NCI-H774 (cell line): Measurements from ENCODE around the gene MGAT4A.
"Not testable (repeated sequence)": the region's sequence is repeated elsewhere in the genome, so short reads cannot be mapped to it uniquely, and the experiment has no call there.

Experiments used
- DNase-seq: peaks from one replicate; lab custom pipeline; 2025; lab: John Stamatoyannopoulos, UW

The MGAT4A gene

DNA sequence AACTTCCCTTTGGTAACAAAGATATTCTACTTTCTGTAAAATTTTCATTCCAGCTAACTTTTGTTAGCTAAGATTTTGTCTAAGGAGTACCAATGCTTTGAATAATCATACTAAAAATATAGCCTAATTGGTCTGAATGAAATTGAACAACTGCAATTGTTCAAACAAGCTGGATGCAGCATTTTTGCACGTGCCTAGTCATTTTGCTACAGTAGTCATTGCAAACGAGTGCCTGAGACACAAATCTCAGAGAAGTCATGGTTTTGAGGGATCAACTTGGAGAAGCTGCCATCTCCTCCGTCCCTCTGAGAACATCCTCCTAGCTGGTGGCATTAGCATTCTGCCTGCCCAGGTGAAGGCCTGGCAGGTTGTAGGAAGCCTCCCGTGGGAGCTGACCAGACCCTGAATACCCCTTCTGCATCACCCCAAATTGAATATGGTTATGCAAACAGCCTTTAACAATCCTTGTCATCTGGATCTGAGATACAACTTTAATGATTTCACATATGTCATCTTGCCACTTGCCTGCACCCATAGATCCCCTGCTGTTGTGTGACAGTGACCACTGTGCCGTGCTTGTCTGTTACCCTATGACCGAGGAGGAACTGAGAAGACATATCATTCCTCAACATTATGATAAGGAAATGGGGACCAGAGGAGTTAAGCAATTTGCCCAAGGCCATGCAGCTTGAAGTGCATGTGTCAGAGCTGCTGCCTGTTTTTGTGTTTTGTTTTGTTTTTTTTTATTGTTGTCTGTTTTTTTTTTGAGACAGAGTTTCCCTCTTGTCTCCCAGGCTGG lies 29.1 kb upstream of the MGAT4A start:
- no peak for DNase-seq

GRCh38 chr2:98759338-98759737 lies 28.4 kb upstream of the MGAT4A start:
- no peak for DNase-seq

- no peak for DNase-seq
Measured at GRCh38 chr2:98757904-98758421, 27.0 kb upstream of the MGAT4A start.

DNA sequence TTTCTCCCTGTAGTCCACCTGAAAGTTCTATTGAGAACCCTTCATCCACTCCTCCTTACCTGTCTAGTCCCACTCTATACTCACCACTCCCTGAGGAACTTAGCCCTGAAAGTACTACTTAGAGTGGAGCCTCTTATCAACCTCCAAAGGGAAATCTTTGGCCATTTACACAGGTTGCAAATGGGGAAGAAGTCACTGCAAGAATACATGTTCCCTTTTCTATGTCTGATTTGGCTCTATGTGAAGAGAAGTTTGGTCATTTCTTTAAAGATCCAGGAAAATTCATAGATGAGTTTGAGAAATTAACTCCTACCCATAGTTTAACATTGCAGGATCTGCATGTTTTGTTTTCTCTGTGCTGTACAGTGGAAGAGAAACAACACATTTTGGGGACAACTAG lies 22.9 kb upstream of the MGAT4A start:
- DNase-seq, result no peak

DNA sequence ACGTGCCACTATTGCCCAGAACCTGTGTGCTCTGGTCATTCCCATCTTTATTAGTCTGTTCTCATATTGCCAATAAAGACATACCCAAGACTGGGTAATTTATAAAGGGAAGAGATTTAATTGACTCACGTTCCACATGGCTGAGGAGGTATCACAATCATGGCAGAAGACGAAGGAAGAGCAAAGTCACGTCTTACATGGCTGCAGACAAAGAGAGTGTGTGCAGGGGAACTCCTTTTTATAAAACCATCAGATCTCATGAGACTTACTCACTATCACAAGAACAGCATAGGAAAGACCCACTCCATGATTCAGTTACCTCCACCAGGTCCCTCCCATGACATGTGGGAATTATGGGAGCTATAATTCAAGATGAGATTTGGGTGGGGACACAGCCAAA lies 21.8 kb upstream of the MGAT4A start:
- DNase-seq, result not testable (repeated sequence)

- DNase-seq, result no peak
Measured at GRCh38 chr2:98751748-98752147, 20.8 kb upstream of the MGAT4A start.

- no peak for DNase-seq
Measured at GRCh38 chr2:98750593-98751282, 19.8 kb upstream of the MGAT4A start.

DNA sequence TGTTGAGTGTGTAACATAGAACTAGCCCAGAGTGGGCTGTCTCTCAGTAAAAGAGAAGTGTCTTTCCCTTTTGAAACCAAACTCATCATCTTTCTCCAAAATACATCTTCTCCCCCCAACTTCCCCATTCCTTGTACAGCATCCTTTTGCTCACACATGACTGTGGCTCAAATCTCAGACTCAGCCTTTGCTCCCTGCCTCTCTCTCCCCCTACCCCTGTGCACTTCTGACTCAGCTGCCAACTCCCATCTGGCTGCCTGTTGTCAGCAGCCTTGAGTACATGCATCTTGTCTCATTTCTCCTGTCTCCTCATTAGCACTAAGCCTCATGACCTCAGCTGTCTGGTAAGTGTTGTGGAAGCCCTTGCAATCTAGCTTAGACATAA lies 18.1 kb upstream of the MGAT4A start:
- no peak for DNase-seq

DNA sequence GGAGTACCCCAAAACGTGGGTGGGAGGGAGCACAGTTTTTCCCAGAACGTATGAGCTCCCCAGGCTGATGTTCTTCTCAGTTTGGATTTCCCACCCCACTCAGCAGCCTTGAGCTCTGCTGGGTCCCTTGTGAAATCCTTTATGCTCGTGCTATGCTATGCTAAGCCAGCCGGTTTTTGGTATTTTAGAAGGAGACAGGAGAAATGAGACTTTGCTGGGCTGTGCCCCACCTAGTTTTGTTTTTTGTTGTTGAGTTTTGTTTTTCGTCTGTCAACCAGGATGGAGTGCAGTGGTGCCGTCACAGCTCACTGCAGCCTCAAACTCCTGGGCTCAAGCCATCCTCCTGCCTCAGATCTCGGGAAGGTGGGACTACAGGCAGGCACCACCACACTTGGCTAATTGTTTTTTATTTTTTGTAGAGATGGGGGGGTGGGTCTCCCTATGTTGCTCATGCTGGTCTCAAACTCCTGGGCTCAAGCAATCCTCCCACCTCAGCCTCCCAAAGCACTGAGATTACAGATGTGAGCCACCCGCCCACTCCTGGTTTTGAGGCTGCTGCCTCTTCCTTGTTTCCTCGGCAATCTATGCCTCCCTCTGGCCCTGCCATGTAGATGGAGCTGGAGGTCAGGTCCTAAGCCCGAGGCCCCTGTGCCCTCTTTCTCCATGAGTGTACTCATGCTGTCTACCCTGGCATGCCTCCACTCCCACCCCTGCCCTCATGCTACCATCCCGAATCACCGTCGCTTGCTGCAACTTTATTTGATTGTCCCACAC lies 17.5 kb upstream of the MGAT4A start:
- DNase-seq, result no peak

GRCh38 chr2:98747888-98748287 lies 17.0 kb upstream of the MGAT4A start:
- no peak for DNase-seq

DNA sequence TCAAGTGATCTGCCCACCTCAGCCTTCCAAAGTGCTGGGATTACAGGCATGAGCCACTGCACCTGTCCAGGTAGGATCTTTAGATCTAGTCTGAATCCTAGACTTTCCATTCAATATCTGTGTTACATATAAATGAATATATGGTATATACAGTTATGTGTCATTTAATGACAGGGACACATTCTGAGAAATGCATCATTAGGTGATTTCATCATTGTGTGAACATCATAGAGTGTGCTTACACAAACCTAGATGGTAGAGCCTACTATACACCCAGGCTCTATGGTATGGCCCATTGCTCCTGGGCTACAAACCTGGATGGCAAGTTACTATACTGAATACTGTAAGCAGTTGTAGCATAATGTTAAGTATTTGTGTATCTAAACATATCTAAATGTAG lies 15.5 kb upstream of the MGAT4A start:
- no peak for DNase-seq

DNA sequence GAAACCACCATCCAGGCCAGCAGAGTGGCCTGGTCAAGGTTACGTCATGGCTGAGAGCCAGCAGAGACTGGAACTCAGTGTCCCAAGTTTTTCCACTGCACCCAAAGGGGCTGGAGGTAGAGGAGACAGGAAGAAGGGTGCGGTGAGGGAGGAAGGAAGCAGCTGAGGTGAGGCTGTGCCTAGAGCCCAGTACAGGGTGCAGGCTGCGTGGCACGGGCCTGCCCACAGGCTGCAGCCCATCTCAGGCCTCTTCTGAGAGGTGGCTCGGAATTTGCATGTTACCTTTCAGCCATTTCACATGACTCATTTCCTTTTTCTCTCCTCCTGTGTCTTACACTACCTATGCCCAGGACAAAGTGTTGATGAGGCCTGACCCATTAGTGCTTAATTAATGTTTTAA lies 13.7 kb upstream of the MGAT4A start:
- DNase-seq, result no peak

DNA sequence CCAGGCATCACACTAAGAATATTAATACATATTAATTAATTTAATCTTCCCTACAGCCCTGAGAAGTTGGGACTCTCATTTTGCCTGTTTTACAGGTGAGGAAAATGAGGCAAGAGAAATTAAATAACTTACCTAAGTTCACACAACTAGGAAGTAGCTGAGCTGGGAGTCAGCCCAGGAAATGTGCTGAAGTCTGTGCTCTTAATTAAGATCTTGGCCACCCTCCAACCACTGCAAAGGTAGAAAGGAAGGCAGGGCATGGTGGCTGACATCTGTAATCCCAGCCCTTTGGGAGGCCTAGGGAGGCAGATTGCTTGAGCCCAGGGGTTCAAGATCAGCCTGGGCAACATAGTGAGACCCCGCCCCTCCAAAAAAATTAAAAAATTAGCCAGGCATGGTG lies 12.9 kb upstream of the MGAT4A start:
- no peak for DNase-seq

- no peak for DNase-seq
Measured at GRCh38 chr2:98739020-98739419, 8.1 kb upstream of the MGAT4A start.

GRCh38 chr2:98738304-98738703 lies 7.4 kb upstream of the MGAT4A start:
- no peak for DNase-seq

GRCh38 chr2:98737848-98738247 lies 6.9 kb upstream of the MGAT4A start:
- DNase-seq, result no peak

GRCh38 chr2:98736464-98736889 lies 5.5 kb upstream of the MGAT4A start:
- no peak for DNase-seq

DNA sequence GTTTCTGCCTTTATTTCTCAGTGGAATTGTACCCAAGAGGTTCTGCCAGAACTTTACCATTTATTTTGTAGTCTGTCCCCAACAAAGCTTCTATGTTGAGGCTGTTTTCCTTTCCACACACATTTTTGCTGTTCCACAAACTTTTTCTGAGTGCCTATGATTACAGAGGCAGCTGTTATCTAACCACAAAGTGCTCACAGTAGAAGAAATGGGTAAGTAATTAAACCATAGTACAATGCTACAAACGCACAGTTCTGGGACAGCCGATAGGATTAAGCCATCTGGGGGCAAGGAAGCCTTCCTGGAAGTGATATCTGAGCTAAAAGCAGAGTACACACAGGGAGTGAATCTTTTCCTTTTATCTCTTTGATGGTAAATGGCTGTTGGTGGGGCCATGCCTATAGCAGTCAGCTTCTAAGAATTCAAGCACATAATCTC lies 3.9 kb upstream of the MGAT4A start:
- DNase-seq, result no peak

DNA sequence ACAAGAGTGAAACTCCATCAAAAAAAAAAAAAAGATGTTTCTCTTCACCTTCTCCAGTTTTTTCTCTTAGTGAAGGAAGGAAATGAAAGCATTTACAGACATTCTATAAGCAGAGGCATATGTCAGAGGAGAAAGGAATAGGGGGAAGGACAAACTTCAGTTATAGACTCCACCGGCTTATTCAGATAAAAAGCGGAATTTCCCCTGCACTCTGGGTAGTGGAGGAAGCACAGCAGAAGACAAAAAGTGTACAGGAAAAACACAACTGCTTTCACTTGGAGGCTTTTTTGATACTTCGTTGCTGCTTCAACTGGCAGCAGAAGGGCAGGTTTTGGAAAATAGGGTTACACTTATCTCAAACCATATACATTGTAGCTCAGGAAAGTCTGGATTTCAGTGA lies 3.2 kb upstream of the MGAT4A start:
- no peak for DNase-seq

- no peak for DNase-seq
Measured at GRCh38 chr2:98732430-98733051, 1.6 kb upstream of the MGAT4A start.

DNA sequence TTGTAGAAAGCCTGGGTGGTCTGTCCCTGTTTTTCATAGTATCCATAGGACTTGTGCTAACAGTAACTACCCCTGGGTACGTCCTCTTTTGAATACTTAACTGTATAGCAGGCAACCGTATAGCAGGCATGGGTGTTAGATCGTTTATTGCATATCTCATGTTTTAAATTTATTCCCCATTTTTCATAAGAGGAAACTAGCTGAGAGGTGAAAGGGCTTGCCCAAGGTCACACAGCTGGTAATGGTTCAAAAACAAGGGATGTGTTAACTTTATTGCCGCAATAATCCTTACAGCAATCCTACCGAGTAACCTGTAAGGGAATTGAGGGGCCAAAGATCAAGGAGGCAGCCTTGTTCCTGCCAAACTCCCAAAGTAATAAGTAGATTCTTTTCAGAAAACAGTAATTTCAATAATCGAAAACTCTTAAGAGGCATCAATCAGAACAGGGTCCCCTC lies 990 bp upstream of the MGAT4A start:
- DNase-seq, result no peak

GRCh38 chr2:98730707-98731040 lies 258 bp downstream of the MGAT4A start:
- no peak for DNase-seq
